ENCODE measurements around the gene RARG.

Gene RARG

DNA sequence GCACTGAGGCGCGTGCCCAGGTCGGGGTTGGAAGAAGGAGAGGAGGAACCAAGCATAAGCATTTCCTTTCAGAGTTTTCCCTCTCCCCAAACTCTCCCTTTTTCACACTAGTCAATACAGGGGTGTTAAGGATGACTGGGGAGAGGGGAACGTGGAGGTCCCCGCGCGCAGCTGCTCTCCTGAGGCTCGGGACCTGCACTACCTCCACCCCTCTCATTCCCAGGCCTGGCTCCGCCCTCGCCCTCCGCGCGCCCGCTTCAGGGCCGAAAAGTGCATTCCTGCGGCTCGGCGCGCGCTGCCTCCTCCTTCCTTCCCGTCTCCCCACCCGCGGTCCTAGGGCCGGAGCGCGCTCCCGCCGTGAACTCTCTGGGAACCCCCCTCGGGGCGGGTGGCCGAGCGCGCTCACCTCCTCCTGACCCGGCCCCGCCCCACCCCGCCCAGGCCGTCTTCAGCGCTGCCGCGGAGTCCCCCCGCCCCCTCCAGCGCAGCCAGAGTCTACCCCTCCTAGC is 11.3 kb downstream of the RARG start:
- Mint-ChIP-seq H3K4me3 (peak overlapping the region; percentile 84 to 91 (median 89)), H3K4me1 (peaks cover 75% of the 10 kb centered on the region), H3K9me3 (no peaks in the 10 kb centered on the region), H3K36me3 (ENCODE audit: low read depth) (no peaks in the 10 kb centered on the region), H3K27me3 (ENCODE audit: low read depth) (peaks cover 13% of the 10 kb centered on the region), H3K27ac (peak overlapping the region; percentile 87 to 96 (median 94))
- TF ChIP-seq CTCF (IDR thresholded peaks at IDR 0.05; ENCODE audit: unreplicated experiment in 3 of 3) = no peak

DNA sequence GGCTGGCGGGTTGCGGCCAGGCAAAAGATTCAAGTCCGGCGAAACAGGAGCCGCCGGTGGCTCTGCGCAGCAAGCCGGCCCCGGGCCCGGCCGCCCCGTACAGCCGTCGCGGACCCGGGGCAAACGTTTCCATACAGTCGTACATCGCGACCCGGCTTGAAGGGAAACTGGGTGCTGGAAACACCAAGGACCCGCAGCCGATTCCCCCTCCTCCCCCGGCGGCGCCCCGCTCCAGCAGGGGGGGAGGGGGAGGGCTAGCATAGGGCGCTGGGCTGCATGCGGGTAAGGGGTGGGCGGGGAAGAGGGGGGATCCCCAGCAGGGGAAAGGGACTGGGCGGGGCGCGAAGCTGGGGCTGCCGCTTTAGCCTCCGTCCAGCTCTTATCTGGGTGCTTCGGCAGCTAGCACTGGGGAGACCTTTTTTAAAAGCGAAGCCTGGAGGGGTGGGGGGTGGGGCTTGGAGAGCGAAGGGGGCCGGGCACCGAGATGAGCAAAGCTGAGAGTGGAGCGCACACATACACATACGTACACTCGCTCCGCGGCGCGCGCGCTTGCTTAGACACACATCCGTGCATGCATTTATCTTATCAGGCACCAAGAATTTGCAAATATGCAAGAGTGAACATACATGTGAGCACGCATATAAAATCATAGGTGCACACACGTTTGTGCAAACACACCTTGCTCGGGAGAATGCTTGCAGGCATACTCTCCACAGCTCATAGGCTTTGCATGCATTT is 11.9 kb downstream of the RARG start:
- peak overlapping the region; percentile 87 to 96 (median 94) for H3K27ac Mint-ChIP-seq
- peaks cover 4% of the 10 kb centered on the region for H3K36me3 Mint-ChIP-seq (ENCODE audit: low read depth)
- peak overlapping the region; percentile 91 to 97 (median 93) for H3K4me3 Mint-ChIP-seq
- H3K9me3 Mint-ChIP-seq = no peaks in the 10 kb centered on the region
- peaks cover 12% of the 10 kb centered on the region for H3K27me3 Mint-ChIP-seq (ENCODE audit: low read depth)
- H3K4me1 Mint-ChIP-seq = peaks cover 69% of the 10 kb centered on the region
- no peak for TF ChIP-seq CTCF (IDR thresholded peaks at IDR 0.05; ENCODE audit: unreplicated experiment in 3 of 3)

- Mint-ChIP-seq H3K27ac (peak overlapping the region; percentile 87 to 89 (median 88)), H3K36me3 (ENCODE audit: low read depth) (peaks cover 8% of the 10 kb centered on the region), H3K27me3 (ENCODE audit: low read depth) (peaks cover 9% of the 10 kb centered on the region), H3K9me3 (no peaks in the 10 kb centered on the region), H3K4me3 (peak overlapping the region; percentile 91 to 97 (median 93)), H3K4me1 (peaks cover 62% of the 10 kb centered on the region)
- TF ChIP-seq CTCF (IDR thresholded peaks at IDR 0.05; ENCODE audit: unreplicated experiment in 3 of 3) = no peak
These were observed 12.6 kb downstream of the RARG start for GRCh38 chr12:53219292-53219955.

- peaks cover 9% of the 10 kb centered on the region for H3K27me3 Mint-ChIP-seq (ENCODE audit: low read depth)
- H3K4me3 Mint-ChIP-seq = peak overlapping the region; percentile 91 to 97 (median 93)
- TF ChIP-seq CTCF (IDR thresholded peaks at IDR 0.05; ENCODE audit: unreplicated experiment in 3 of 3) = no peak
- H3K27ac Mint-ChIP-seq = peak overlapping the region; percentile 87 to 92 (median 88)
- peaks cover 10% of the 10 kb centered on the region for H3K36me3 Mint-ChIP-seq (ENCODE audit: low read depth)
- peaks cover 55% of the 10 kb centered on the region for H3K4me1 Mint-ChIP-seq
- no peaks in the 10 kb centered on the region for H3K9me3 Mint-ChIP-seq
These were observed 13.3 kb downstream of the RARG start for GRCh38 chr12:53218551-53219291.

DNA sequence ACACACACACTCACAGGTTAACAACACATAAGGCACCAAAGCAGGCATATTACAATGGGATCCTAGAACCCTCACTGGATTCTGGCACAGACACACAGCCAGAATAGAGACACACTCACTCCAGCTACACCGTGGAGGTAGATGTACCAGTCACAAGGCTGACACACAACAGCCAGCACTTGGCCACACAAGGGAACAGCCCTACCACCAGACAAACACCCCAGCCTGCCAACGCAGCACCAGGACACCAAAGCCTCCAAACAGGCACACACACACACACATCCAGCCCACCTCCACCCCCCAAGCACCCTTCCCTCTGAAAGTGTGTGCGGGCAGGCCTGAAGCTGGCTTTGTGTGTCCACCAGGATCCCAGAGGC is 14.1 kb downstream of the RARG start:
- H3K9me3 Mint-ChIP-seq = no peaks in the 10 kb centered on the region
- peaks cover 9% of the 10 kb centered on the region for H3K27me3 Mint-ChIP-seq (ENCODE audit: low read depth)
- H3K27ac Mint-ChIP-seq = peak overlapping the region; percentile 85 to 92 (median 87)
- H3K36me3 Mint-ChIP-seq (ENCODE audit: low read depth) = peaks cover 11% of the 10 kb centered on the region
- TF ChIP-seq CTCF (IDR thresholded peaks at IDR 0.05; ENCODE audit: unreplicated experiment in 3 of 3) = no peak
- peak overlapping the region; percentile 87 to 97 (median 91) for H3K4me3 Mint-ChIP-seq
- peaks cover 46% of the 10 kb centered on the region for H3K4me1 Mint-ChIP-seq
